Measurements from ENCODE around the gene PLCL1.

PLCL1 gene

GRCh38 chr2:197885587-197885986 lies 81.2 kb downstream of the PLCL1 start:
- in situ Hi-C loops (cut with HindIII; ENCODE audit: low pct_unique_long_range_greater_than_20kb, low sequenced_read_pairs), result no loop called here
- no peak for TF ChIP-seq JUND (IDR thresholded peaks at IDR 0.05; ENCODE audit: low read depth)
- DNase-seq (ENCODE audit: low read depth in 1 of 2, low spot score in 1 of 2), result no peak

DNA sequence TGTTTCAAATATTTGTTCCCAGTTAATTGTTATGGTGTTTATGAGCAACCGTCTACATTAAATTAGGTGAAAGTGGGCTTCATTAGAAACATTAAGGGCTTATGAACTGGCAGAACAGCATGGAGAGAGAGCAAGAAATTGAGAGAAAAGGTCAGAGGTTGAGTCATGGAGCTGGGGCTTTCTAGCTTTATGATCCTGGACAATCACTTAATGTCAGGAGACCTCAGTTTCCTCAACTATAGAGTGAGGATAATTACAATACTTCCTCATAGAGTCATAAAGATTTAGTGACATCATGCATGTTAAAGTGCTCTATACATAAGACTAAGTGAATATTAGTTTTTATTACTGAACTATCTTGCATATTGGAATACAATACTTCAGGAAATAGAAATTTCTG lies 83.9 kb downstream of the PLCL1 start:
- no peak for DNase-seq (ENCODE audit: low read depth in 1 of 2, low spot score in 1 of 2)
- in situ Hi-C loops (cut with HindIII; ENCODE audit: low pct_unique_long_range_greater_than_20kb, low sequenced_read_pairs), result no loop called here
- TF ChIP-seq JUND (IDR thresholded peaks at IDR 0.05; ENCODE audit: low read depth), result no peak

DNA sequence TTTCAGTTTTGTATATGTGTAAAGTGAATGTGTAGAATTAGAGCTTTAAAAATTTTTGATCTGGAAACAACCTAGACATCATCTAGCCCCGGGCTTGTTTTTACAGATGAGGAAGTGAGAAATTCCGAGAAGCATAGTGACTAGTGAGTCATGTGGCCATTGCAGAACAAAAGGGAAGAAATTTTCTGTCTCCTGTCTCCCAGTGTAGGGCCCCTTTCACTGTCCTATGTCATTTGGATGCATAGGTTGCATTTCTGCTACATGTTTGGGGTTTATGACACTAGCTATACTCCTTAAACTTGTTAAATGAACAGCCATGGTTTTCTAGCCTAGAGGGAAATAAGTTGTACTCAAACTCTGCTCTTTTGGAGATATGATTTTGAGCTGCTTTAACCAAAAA lies 84.6 kb downstream of the PLCL1 start:
- no peak for TF ChIP-seq JUND (IDR thresholded peaks at IDR 0.05; ENCODE audit: low read depth)
- in situ Hi-C loops (cut with HindIII; ENCODE audit: low pct_unique_long_range_greater_than_20kb, low sequenced_read_pairs), result no loop called here
- DNase-seq (ENCODE audit: low read depth in 1 of 2, low spot score in 1 of 2), result no peak

DNA sequence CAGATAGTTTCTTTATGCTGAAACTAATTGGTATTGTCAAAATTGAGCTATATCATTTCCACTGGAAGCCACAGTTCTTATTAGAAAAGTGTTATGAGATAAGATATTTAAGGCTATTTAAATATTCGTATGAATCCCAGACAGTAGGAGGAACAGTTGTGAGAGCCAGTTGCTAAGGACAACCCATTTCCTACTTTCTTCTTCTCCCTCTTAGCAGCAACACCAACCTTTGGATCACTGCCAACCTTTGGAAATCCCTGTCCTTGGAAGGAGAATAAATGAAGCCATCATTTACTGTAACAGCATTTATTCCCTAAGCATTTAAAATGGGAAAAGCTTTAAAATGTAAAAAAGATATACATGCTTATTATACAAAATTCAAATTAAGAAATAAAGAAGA lies 85.8 kb downstream of the PLCL1 start:
- no peak for DNase-seq (ENCODE audit: low read depth in 1 of 2, low spot score in 1 of 2)
- TF ChIP-seq JUND (IDR thresholded peaks at IDR 0.05; ENCODE audit: low read depth), result no peak
- in situ Hi-C loops (cut with HindIII; ENCODE audit: low pct_unique_long_range_greater_than_20kb, low sequenced_read_pairs), result no loop called here

DNA sequence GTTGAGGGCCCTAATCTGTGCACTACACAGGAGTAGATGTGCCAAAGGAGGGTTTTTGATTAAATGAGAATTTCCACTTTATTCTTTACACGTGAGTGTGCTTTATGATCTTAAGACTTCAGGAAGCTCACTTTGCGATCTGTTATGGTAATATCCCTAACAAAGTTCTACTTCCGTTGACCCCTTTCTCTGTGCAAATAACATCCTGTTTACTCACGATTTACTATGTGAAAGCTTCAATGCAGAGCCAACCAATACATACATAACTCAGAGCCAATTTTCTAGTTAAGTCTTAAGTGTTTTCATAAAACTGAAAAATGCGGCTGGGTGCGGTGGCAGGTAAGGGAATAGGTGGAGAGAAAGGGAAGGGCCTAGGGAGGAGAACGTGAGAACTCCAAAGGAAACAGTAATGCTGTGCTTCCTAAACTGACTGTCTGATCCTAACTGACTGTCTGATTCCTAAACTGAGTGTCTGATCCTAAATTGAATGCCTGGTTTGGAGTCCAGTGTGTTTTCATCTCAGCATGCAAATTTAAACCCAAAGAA lies 87.6 kb downstream of the PLCL1 start:
- in situ Hi-C loops (cut with HindIII; ENCODE audit: low pct_unique_long_range_greater_than_20kb, low sequenced_read_pairs), result no loop called here
- TF ChIP-seq JUND (IDR thresholded peaks at IDR 0.05; ENCODE audit: low read depth), result no peak
- DNase-seq (ENCODE audit: low read depth in 1 of 2, low spot score in 1 of 2), result no peak

- in situ Hi-C loops (cut with HindIII; ENCODE audit: low pct_unique_long_range_greater_than_20kb, low sequenced_read_pairs), result no loop called here
- no peak for TF ChIP-seq JUND (IDR thresholded peaks at IDR 0.05; ENCODE audit: low read depth)
Measured at GRCh38 chr2:197893403-197894177, 89.2 kb downstream of the PLCL1 start.

DNA sequence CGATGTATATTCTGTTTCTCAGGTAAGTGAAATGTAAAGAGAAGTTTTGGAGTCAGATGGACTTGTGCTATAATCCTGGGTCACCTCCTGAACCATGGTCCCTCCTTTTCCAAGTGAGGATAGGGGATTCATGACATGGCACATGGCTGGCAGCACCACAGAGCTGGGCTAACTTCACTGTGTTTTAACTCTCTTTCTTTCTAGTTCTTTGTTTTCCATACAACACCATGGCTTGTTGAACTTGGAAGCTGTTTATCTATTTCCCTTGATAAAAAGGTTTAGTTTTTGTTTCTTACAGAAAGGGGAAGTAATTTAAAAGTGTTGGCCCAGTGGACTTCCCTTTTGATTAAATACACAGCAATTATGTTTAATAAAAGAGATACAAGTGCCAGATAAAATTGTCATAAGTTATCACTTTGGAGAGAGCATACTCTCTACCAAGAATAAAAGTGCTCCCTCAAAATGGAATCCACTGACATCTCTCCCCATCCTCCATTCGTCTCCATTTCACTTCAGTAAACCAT lies 90.4 kb downstream of the PLCL1 start:
- in situ Hi-C loops (cut with HindIII; ENCODE audit: low pct_unique_long_range_greater_than_20kb, low sequenced_read_pairs), result no loop called here
- no peak for DNase-seq (ENCODE audit: low read depth in 1 of 2, low spot score in 1 of 2)
- TF ChIP-seq JUND (IDR thresholded peaks at IDR 0.05; ENCODE audit: low read depth), result no peak

More at GRCh38 chr2:197893403-197894177, 89.2 kb downstream of the PLCL1 start:
- peak in 1 of 2 experiments; percentile 29 for DNase-seq (ENCODE audit: low read depth in 1 of 2, low spot score in 1 of 2)

- no peak for DNase-seq (ENCODE audit: low read depth in 1 of 2, low spot score in 1 of 2)
- TF ChIP-seq JUND (IDR thresholded peaks at IDR 0.05; ENCODE audit: low read depth), result no peak
- in situ Hi-C loops (cut with HindIII; ENCODE audit: low pct_unique_long_range_greater_than_20kb, low sequenced_read_pairs), result no loop called here
Measured at GRCh38 chr2:197897960-197898678, 93.7 kb downstream of the PLCL1 start.

GRCh38 chr2:197904446-197904845 lies 100.1 kb downstream of the PLCL1 start:
- in situ Hi-C loops (cut with HindIII; ENCODE audit: low pct_unique_long_range_greater_than_20kb, low sequenced_read_pairs), result no loop called here
- TF ChIP-seq JUND (IDR thresholded peaks at IDR 0.05; ENCODE audit: low read depth), result no peak
- no peak for DNase-seq (ENCODE audit: low read depth in 1 of 2, low spot score in 1 of 2)

DNA sequence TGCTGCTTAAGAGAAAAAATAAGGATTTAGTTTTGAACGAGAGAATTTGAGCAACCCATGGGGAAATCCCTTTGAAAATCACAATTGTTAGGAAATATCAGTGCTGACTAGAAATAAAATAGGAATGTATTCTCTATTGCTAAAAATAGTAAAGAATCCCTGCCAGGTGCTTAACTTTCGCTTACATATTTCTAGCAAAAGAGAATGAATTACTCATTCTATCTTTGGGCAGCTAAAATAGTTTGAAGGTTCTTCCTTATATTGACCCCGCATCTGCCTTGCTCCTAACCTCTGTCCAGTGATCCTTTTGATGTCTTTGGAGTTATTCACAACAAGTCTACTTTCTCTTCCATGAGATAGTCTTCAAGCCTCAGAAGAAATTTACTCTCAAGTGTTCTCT lies 103.8 kb downstream of the PLCL1 start:
- no peak for TF ChIP-seq JUND (IDR thresholded peaks at IDR 0.05; ENCODE audit: low read depth)
- DNase-seq (ENCODE audit: low read depth in 1 of 2, low spot score in 1 of 2), result no peak
- in situ Hi-C loops (cut with HindIII; ENCODE audit: low pct_unique_long_range_greater_than_20kb, low sequenced_read_pairs), result no loop called here

DNA sequence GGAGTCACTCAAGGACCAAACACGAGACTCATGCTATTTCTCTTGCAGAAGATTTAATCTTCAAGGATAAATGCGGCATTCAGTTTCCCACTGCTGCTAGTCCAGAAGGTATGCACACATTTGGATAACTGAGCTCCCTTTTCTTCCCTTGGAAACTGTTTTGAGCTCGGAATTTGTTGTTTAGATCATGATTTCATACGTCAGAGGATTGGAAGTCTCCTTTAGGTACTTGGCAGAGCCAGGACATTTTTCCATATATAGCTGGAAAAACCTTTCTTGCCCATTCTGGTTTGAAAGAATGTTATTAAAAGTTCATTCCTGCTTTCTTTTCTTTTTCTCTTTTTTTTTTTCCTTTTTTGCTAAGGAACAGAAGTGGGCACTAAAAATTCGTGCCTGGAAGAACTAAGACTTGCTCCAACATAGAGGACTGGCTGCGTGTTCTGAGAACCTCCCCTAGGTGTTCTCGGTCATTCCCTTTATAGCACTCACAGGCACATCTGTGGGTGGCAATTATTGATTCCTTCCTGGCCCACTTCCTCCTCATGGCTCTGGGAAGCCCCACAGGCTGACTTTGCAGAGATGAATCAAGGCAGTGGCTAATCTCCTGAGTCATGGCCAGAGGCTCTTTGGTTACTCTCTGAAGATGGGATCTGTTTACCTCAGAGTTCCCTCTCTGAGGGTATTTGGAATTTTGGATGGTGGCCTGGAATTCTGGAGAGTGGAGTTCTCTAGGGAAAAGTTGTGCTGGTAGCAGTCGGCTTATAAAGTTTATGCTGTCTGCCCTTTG lies 104.8 kb downstream of the PLCL1 start:
- no peak for TF ChIP-seq JUND (IDR thresholded peaks at IDR 0.05; ENCODE audit: low read depth)
- DNase-seq (ENCODE audit: low read depth in 1 of 2, low spot score in 1 of 2), result peak in 1 of 2 experiments; percentile 31
- in situ Hi-C loops (cut with HindIII; ENCODE audit: low pct_unique_long_range_greater_than_20kb, low sequenced_read_pairs), result no loop called here

- in situ Hi-C loops (cut with HindIII; ENCODE audit: low pct_unique_long_range_greater_than_20kb, low sequenced_read_pairs), result no loop called here
- no peak for TF ChIP-seq JUND (IDR thresholded peaks at IDR 0.05; ENCODE audit: low read depth)
- no peak for DNase-seq (ENCODE audit: low read depth in 1 of 2, low spot score in 1 of 2)
Measured at GRCh38 chr2:197911667-197912066, 107.3 kb downstream of the PLCL1 start.

Measured in T47D (cell line).